ENCODE measurements around the gene AIRE. TPM values are rescaled to one million over a fixed set of nuclear protein-coding genes. Genes with fewer than 3 reads are reported as not detected.

AIRE gene
- total and polyA plus RNA-seq, 2 experiments from 2014 or later = 0.45 TPM; not detected in 1

- TF ChIP-seq CTCF (IDR thresholded peaks at IDR 0.05; ENCODE audit: low read depth, low read length) = no peak
- Histone ChIP-seq H3K4me1 (ENCODE audit: low read depth) (peaks cover 4% of the 10 kb centered on the region), H3K27me3 (no peaks in the 10 kb centered on the region), H3K36me3 (peaks cover 15% of the 10 kb centered on the region), H3K4me3 (no peak overlapping the region), H3K27ac (no peak overlapping the region), H3K9me3 (ENCODE audit: low read depth) (no peaks in the 10 kb centered on the region)
- no peak for DNase-seq (ENCODE audit: low read depth in 1 of 2, low spot score in 1 of 2)
Measured at GRCh38 chr21:44321846-44322450, 36.3 kb downstream of the AIRE start.

GRCh38 chr21:44322621-44323325 is 37.1 kb downstream of the AIRE start:
- Histone ChIP-seq H3K4me3 (no peak overlapping the region), H3K27ac (no peak overlapping the region), H3K9me3 (ENCODE audit: low read depth) (no peaks in the 10 kb centered on the region), H3K4me1 (ENCODE audit: low read depth) (no peaks in the 10 kb centered on the region), H3K27me3 (no peaks in the 10 kb centered on the region), H3K36me3 (peaks cover 15% of the 10 kb centered on the region)
- DNase-seq (ENCODE audit: low read depth in 1 of 2, low spot score in 1 of 2) = no peak
- TF ChIP-seq CTCF (IDR thresholded peaks at IDR 0.05; ENCODE audit: low read depth, low read length) = no peak

- Histone ChIP-seq H3K4me3 (no peak overlapping the region), H3K9me3 (ENCODE audit: low read depth) (no peaks in the 10 kb centered on the region), H3K4me1 (ENCODE audit: low read depth) (no peaks in the 10 kb centered on the region), H3K27ac (no peak overlapping the region), H3K27me3 (no peaks in the 10 kb centered on the region), H3K36me3 (peaks cover 12% of the 10 kb centered on the region)
- no peak for TF ChIP-seq CTCF (IDR thresholded peaks at IDR 0.05; ENCODE audit: low read depth, low read length)
- DNase-seq (ENCODE audit: low read depth in 1 of 2, low spot score in 1 of 2) = no peak
Measured at GRCh38 chr21:44323591-44323990, 37.9 kb downstream of the AIRE start.

GRCh38 chr21:44324106-44324853 is 38.6 kb downstream of the AIRE start:
- no peak overlapping the region for H3K4me3 ChIP-seq
- peaks cover 11% of the 10 kb centered on the region for H3K36me3 ChIP-seq
- no peak for TF ChIP-seq CTCF (IDR thresholded peaks at IDR 0.05; ENCODE audit: low read depth, low read length)
- H3K27ac ChIP-seq = no peak overlapping the region
- H3K4me1 ChIP-seq (ENCODE audit: low read depth) = no peaks in the 10 kb centered on the region
- DNase-seq (ENCODE audit: low read depth in 1 of 2, low spot score in 1 of 2) = no peak
- no peaks in the 10 kb centered on the region for H3K27me3 ChIP-seq
- no peaks in the 10 kb centered on the region for H3K9me3 ChIP-seq (ENCODE audit: low read depth)

GRCh38 chr21:44324854-44325107 is 39.1 kb downstream of the AIRE start:
- Histone ChIP-seq H3K27me3 (no peaks in the 10 kb centered on the region), H3K4me1 (ENCODE audit: low read depth) (no peaks in the 10 kb centered on the region), H3K4me3 (no peak overlapping the region), H3K9me3 (ENCODE audit: low read depth) (no peaks in the 10 kb centered on the region), H3K27ac (no peak overlapping the region), H3K36me3 (peaks cover 10% of the 10 kb centered on the region)
- DNase-seq (ENCODE audit: low read depth in 1 of 2, low spot score in 1 of 2) = no peak
- TF ChIP-seq CTCF (IDR thresholded peaks at IDR 0.05; ENCODE audit: low read depth, low read length) = no peak

All from cardiac muscle cell (in vitro differentiated cells and primary cell).